HepG2 (cell line): ENCODE data around the gene ARHGEF10L. TPM values are rescaled to one million over a fixed set of nuclear protein-coding genes. Genes with fewer than 3 reads are reported as not detected.

Experiments
- GATAD1 ChIP-seq: IDR thresholded peaks from 2 replicates; pipeline ENCODE4 v1.6.1; 2016; ENCODE audit warnings: missing genetic modification reagents, missing compliant biosample characterization
- MLLT10 ChIP-seq: sonication (generic); formaldehyde crosslinking; IDR thresholded peaks from 2 replicates; pipeline ENCODE4 v1.4.0; 2020; ENCODE audit warnings: missing genetic modification reagents
- NFE2L2 ChIP-seq: fragments of 150-350 bp; IDR thresholded peaks from 2 replicates; pipeline ENCODE4 v1.6.1; 2014; ENCODE audit warnings: low read length
- PATZ1 ChIP-seq: sonication (generic); formaldehyde crosslinking; IDR thresholded peaks from 2 replicates; pipeline ENCODE4 v1.4.0; 2020; ENCODE audit warnings: missing genetic modification reagents
- PREB ChIP-seq: sonication (generic); formaldehyde crosslinking; IDR thresholded peaks from 2 replicates; pipeline ENCODE4 v1.4.0; 2020; ENCODE audit warnings: missing genetic modification reagents
- SIX1 ChIP-seq: sonication (generic); formaldehyde crosslinking; IDR thresholded peaks from 2 replicates; pipeline ENCODE4 v1.4.0; 2020; ENCODE audit warnings: missing genetic modification reagents, borderline replicate concordance
- TCF7 ChIP-seq: sonication (generic); IDR thresholded peaks from 2 replicates; pipeline ENCODE4 v1.6.1; 2016; ENCODE audit warnings: antibody characterized with exemption, low read depth
- ZBTB2 ChIP-seq: sonication (generic); formaldehyde crosslinking; IDR thresholded peaks from 2 replicates; pipeline ENCODE4 v1.8.0; 2022; ENCODE audit warnings: low read depth, missing genetic modification reagents
- ZBTB21 ChIP-seq: sonication (generic); formaldehyde crosslinking; IDR thresholded peaks from 2 replicates; pipeline ENCODE4 v1.4.0; 2020; ENCODE audit warnings: missing genetic modification reagents
- ZBTB37 ChIP-seq: sonication (generic); formaldehyde crosslinking; IDR thresholded peaks from 2 replicates; pipeline ENCODE4 v1.4.0; 2020; ENCODE audit warnings: mild to moderate bottlenecking, missing genetic modification reagents
- ZBTB4 ChIP-seq: sonication (generic); formaldehyde crosslinking; IDR thresholded peaks from 2 replicates; pipeline ENCODE4 v1.4.0; 2020; ENCODE audit warnings: missing genetic modification reagents, mild to moderate bottlenecking, borderline replicate concordance
- ZFX ChIP-seq: sonication (generic); formaldehyde crosslinking; IDR thresholded peaks from 2 replicates; pipeline ENCODE4 v1.4.0; 2020; ENCODE audit warnings: mild to moderate bottlenecking, low read depth, missing genetic modification reagents, moderate library complexity
- ZFY ChIP-seq: sonication (generic); formaldehyde crosslinking; IDR thresholded peaks from 2 replicates; pipeline ENCODE4 v1.4.0; 2020; ENCODE audit warnings: missing genetic modification reagents
- ZIK1 ChIP-seq: sonication (generic); formaldehyde crosslinking; IDR thresholded peaks from 2 replicates; pipeline ENCODE4 v1.5.0; 2020; ENCODE audit warnings: mild to moderate bottlenecking, low read depth, missing genetic modification reagents, borderline replicate concordance
- ZNF230 ChIP-seq: sonication (generic); formaldehyde crosslinking; IDR thresholded peaks from 2 replicates; pipeline ENCODE4 v1.4.0; 2020; ENCODE audit warnings: mild to moderate bottlenecking, missing genetic modification reagents
- ZNF549 ChIP-seq: sonication (generic); formaldehyde crosslinking; IDR thresholded peaks from 2 replicates; pipeline ENCODE4 v1.5.0; 2020; ENCODE audit warnings: missing genetic modification reagents
- ZZZ3 ChIP-seq: sonication (generic); formaldehyde crosslinking; IDR thresholded peaks from 2 replicates; pipeline ENCODE4 v1.4.0; 2020; ENCODE audit warnings: missing genetic modification reagents, mild to moderate bottlenecking, borderline replicate concordance
- polyA plus RNA-seq, 8 experiments: library from polyadenylated mRNA; depleted of rRNA in 3 of 8; stranded (reverse) in 7 of 8; unstranded in 1 of 8; fragments of >200 nt; fragmentation: Illumina TruSeq in 4 of 8; extraction: Trizol in 4 of 8; gene quantifications; 2 replicates each; pipeline versions ENCODE4 v1.2.1 to v1.2.3, GENCODE V29; 2011 to 2016; ENCODE audit warnings: low read depth in 4 of 8, missing spikeins in 1 of 8, mixed read lengths in 1 of 8; ENCODE audit not compliant: insufficient read depth in 1 of 8
- total RNA-seq, 5 experiments: library from RNA; depleted of rRNA; stranded (reverse); fragments of >200 nt; fragmentation: Illumina TruSeq; extraction: Trizol; gene quantifications; 2 replicates each; pipeline ENCODE4 v1.2.3, GENCODE V29; 2016; ENCODE audit warnings: low read depth in 1 of 5
- TF ChIP-seq, protein P1 (sequence below): sonication (generic); formaldehyde crosslinking; IDR thresholded peaks from 2 replicates; pipeline ENCODE4 v1.4.0; 2020; ENCODE audit warnings: mild to moderate bottlenecking, missing genetic modification reagents

ARHGEF10L gene
- total and polyA plus RNA-seq, 2 of the 13 experiments (the other 11 are each of a cell fraction or from before 2014, with no cell fraction given) = 46.5 to 78.3 TPM

DNA sequence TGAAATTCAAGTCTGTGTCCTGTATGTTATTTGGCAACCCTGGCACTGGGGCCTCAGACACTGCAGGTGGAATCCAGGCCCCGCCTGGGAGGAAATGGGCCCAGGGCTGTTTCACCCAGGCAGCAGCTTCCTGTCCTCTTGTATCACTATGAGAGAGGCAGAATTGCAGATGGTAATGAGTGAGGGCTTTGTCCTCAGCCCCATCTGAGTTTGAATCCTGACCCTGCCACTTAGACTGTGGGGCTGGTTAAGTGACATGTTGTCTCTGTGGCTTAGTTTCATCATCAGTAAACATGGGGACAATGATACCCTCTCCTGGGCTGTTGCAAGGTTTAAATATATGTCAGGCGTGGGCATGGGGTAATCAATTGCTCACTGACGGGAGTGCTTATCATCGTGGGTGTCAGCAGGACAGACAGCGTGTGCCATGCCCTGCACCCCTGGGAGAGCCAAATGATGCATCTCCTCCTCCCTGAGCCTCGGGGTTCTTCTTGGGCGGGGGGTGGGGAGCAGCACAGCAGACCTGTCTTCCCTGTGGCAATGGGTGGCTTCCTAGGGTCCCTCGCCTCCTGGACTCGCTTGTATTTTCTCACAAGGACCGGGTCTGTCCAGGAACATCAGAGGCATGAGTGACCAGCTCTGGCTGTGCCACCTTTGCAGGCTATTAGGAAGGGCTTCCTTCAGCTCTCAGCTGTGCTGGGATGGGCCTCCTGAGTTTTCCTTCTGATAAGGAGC, 42.1 kb downstream of the ARHGEF10L start (continued):
- TF ChIP-seq PATZ1 (CRISPR knock-in tag) (peak; percentile 87), ZFX (peak; percentile 64), ZNF230 (no peak), MLLT10 (CRISPR knock-in tag) (no peak), SIX1 (CRISPR knock-in tag) (peak; percentile 74), ZBTB4 (CRISPR knock-in tag) (no peak), ZBTB21 (CRISPR knock-in tag) (no peak), PREB (CRISPR knock-in tag) (no peak), ZBTB37 (CRISPR knock-in tag) (no peak), GATAD1 (CRISPR knock-in tag) (no peak), ZZZ3 (no peak), NFE2L2 (no peak), ZNF549 (CRISPR knock-in tag) (no peak), ZFY (CRISPR knock-in tag) (peak; percentile 71), ZBTB2 (CRISPR knock-in tag) (no peak), ZIK1 (no peak), TCF7 (no peak)
- TF ChIP-seq, protein P1, sequence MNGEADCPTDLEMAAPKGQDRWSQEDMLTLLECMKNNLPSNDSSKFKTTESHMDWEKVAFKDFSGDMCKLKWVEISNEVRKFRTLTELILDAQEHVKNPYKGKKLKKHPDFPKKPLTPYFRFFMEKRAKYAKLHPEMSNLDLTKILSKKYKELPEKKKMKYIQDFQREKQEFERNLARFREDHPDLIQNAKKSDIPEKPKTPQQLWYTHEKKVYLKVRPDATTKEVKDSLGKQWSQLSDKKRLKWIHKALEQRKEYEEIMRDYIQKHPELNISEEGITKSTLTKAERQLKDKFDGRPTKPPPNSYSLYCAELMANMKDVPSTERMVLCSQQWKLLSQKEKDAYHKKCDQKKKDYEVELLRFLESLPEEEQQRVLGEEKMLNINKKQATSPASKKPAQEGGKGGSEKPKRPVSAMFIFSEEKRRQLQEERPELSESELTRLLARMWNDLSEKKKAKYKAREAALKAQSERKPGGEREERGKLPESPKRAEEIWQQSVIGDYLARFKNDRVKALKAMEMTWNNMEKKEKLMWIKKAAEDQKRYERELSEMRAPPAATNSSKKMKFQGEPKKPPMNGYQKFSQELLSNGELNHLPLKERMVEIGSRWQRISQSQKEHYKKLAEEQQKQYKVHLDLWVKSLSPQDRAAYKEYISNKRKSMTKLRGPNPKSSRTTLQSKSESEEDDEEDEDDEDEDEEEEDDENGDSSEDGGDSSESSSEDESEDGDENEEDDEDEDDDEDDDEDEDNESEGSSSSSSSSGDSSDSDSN (CRISPR knock-in tag) = peak; percentile 47; the same call in 1 of the 2 replicates
